GM18526 (cell line): ENCODE results near the gene LTBP3.

ENCODE experiments used
- POLR2A ChIP-seq: IDR thresholded peaks from 3 replicates; pipeline ENCODE4 v1.6.1; 2011; ENCODE audit not compliant: insufficient read length; ENCODE audit errors: extremely low read depth

Gene LTBP3

DNA sequence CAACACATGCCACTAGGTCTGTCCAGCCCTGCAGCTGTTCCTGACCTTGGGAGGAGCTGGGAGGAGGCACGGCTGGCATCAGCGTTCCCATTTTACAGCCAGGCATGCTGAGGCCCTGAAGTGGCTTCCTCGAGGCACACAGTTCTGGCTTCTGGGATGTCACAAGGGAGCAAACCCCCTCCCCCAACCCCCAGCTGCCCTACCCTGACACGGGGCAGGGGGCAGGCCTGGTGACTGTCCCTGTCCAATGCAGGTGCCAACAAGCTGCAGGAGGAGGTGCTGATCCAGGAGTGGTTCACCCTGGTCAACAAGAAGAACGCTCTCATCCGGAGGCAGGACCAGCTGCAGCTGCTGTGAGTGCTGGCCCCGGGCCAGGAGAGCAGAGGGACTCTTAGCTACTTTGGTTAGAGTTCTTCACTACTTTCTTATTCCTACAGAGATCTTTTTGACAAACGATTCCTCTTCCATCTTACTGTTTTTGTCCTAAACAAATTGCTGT, 32.1 kb upstream of the LTBP3 start:
- no peak for TF ChIP-seq POLR2A

DNA sequence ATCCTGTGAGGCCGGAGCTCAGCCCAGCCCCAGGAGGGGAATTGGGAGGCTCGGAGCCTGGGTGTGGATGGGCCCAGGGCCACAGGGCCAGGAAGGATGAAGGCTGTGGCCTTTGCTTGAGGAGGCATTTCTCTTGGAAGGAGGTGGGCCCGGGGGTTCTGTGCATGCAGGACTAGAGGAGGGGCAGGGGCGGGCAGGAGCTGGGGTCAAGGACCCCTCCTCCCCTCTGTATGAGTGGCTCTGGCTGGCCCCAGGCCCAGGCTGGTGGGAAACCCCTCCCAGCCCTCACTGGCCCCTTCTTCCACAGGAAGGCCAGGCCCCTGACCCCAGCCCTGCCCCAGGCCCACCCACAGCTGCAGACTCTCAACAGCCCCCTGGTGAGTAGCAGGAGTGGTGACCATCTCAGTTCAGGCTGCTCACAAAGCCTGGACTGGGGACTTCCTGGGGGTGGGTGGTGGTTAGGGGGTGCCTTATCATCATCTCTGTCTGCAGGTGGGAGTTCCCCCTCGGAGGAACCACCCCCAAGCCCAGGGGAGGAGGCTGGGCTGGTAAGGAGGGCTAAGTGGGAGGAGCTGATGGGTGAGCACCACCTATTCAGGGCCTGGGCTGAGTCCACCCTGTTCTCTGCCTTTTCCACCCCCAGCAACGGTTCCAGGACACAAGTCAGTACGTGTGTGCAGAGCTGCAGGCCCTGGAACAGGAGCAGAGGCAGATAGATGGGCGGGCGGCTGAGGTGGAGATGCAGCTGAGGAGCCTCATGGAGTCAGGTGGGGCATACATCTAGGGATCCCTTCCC, 31.5 kb upstream of the LTBP3 start:
- TF ChIP-seq POLR2A: no peak

DNA sequence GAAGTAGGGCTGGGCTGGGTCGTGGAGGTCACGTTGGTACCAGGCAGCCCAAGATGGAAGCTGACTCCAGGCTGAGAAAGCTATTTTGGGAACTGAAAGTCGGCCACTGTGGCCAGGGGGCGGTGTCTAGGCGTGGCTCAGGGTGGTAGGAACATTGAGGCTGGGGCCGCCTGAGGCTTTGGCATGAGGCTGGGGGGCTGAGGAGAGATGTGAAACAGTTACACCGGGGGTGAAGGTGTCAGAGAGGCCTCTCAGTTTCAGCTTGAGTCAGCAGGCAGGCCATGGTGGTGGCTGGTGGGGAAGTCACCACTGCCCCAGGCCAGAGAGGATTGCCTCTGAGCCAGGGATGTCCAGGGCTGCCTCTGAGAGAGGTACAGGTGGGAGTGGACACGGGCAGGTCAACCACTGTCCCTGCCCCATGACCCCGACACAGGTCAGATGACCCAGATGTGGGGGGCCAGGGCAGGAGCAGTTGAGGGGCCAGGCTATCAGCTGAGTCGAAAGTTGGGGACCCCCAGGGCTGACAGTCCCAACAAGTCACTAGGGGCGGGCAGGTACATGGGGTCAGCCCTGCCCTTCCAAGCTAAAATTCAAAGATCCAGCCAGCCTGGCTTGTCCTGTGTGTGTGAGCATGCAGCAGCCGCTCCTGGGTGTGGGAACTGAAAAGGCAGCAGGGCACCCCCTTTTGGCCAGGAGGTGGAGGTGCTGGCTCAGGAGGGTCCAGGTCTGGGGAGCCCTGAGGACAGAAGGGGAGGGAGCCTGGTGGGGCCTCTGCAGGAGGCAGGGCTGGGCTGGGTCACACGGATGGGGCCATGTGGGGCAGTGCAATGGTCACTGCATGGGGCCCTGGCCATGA, 30.3 kb upstream of the LTBP3 start:
- TF ChIP-seq POLR2A: peak; percentile 24

DNA sequence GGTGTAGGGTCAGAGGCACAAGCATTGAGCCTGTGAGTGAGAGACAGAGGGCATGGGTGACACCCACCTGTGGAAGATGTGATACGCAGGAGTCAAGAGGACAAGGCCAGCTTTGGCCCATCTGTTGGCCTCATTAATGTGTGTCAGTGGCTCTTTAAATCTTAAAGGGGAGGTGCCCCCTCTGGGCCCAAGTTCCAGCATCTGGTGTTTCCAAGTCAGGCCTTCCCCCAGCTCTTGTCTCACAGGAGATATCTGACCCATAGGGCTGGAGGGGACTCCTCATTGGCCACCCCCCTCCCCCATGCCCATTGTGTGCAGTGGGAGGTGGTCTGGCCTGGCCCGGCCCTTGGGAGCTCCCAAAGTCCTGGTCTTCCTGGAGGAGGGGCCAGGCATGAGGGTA, 28.5 kb upstream of the LTBP3 start:
- no peak for TF ChIP-seq POLR2A

DNA sequence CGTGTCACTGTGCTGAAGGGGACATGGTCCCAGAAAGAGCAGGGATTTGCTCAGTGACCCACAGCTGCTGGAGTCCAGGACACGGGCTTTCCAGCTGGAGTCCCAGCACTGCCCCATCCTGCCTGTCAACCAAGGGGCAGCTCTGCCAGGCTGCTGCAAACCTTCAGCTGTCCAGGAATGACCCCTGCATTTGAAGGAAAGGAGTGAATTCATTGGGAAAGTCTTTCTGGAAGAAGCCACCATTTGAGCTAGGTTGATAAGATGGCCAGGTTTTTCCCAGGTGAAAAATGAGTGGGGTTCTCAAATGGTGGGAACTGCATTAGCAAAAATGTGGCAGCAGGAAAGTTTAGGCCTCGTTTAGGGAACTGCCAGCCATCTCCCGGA, 28.1 kb upstream of the LTBP3 start:
- no peak for TF ChIP-seq POLR2A

DNA sequence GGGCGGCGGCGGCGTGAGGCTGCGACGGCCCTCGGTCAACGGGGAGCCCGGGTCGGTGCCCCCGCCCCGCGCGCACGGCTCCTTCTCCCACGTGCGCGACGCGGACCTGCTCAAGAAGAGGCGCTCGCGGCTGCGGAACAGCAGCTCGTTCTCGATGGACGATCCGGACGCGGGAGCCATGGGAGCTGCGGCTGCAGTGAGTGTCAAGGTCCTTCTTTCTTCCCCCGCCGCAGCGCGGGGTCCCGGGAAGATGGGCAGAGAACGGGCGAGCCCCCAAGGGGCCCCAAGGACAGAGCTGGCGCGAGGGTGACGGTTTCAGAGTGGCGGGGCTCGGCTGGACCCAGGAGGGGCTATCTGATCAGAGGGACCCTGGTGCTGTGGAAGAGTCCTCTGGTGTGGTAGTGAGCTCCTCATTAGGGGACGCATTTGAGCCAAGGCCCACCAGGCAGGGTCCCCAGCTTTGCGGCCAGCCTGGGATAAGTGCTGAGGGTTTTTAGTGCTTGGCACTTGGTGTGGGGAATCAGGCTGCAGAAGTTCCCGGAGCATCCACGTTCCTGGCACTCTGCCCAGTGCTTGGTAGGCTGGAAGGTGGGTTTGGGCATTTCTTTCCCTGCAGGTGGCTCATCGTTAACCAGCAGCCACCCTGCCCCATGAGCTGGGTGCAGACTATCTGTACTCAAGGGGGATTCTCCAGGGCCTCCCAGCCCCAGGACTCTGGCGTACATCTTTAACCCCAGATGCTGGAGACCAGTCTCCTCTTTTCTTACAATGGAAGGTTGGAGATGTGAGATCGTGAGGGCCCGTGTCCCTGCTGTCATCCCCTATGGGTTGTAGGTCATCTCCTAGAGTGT, 27.5 kb upstream of the LTBP3 start:
- TF ChIP-seq POLR2A: no peak

DNA sequence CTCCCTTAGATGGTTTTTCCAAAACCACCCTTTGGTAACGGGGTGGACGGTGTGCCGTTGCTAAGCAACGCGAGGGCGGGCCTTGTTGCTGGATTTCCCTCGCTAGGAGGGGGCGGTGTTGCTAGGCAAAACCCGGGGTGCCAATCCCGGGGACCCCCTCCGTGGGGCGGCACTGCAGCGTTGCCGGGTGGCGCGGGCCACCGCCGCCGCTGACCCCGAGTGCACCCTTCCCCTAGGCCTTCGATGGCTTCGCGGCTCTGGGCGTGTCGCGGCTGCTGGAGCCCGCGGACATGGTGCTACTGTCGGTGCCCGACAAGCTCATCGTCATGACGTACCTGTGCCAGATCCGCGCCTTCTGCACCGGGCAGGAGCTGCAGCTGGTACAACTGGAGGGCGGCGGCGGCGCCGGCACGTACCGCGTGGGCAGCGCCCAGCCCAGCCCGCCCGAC, 26.6 kb upstream of the LTBP3 start:
- TF ChIP-seq POLR2A: no peak

DNA sequence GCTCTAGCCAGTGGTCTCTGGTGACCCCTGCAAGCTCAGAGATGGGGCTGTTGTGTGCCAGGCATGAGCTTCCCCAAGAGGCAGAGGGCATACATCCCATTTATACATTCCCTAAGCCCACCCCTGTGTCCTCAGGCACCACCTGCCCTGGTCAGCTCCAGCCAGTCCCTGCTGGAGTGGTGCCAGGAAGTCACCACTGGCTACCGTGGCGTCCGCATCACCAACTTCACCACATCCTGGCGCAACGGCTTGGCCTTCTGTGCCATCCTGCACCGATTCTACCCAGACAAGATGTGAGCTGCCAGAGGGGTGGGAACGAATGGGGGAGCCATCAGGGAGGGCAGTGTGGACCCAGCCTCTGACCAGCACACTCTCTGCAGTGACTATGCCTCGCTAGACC, 25.9 kb upstream of the LTBP3 start:
- TF ChIP-seq POLR2A: no peak

DNA sequence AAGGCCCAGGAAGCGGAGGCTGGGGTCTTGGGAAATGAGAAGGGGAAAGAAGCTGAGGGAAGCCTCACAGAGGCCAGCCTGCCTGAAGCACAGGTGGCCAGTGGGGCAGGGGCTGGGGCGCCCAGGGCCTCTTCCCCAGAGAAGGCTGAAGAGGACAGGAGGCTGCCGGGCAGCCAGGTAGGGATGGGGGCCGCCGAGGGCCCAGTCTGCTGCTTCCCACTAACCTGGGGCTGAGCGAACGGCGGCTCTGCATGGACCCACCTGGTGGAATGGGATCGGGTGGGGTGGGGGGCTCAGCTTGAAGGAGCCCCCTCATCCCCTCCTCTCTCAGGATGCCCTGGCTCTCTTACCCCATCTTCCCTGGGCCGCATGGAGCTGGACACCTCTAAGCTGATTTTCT, 25.4 kb upstream of the LTBP3 start:
- TF ChIP-seq POLR2A: no peak

DNA sequence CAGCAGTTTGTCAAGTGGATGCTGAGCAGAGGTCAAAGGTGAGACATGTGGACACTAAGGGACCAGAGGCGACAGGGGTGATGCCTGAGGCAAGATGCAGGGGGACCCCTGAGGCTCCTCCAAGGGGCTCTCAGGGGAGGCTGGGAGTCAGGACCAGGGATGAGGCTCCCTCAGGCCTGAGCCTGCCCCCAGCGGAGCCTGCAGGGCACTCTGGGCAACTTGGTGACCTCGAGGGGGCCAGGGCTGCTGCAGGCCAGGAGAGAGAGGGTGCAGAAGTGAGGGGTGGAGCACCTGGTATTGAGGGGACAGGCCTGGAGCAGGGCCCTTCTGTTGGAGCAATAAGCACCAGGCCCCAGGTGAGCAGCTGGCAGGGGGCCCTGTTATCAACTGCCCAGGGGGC, 23.8 kb upstream of the LTBP3 start:
- TF ChIP-seq POLR2A: no peak

DNA sequence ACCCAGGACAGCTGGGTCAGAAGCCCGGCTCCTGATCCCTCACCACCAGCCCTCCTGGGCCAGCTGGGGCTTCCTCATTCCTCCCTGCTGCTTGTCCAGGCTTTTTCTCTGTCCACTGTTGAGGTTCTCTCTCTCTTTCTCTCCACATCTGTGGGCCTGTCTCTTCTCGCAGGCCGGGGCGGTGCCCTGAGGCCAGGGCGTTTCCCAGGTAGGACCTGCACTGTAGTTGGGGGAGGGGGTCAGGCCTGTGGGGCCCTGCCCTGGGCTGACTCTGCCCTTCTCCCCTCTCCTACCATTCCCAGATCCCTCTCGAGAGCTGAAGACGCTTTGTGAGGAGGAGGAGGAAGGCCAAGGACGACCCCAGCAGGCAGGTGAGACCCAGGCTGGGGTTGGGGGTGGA, 22.6 kb upstream of the LTBP3 start:
- TF ChIP-seq POLR2A: no peak

DNA sequence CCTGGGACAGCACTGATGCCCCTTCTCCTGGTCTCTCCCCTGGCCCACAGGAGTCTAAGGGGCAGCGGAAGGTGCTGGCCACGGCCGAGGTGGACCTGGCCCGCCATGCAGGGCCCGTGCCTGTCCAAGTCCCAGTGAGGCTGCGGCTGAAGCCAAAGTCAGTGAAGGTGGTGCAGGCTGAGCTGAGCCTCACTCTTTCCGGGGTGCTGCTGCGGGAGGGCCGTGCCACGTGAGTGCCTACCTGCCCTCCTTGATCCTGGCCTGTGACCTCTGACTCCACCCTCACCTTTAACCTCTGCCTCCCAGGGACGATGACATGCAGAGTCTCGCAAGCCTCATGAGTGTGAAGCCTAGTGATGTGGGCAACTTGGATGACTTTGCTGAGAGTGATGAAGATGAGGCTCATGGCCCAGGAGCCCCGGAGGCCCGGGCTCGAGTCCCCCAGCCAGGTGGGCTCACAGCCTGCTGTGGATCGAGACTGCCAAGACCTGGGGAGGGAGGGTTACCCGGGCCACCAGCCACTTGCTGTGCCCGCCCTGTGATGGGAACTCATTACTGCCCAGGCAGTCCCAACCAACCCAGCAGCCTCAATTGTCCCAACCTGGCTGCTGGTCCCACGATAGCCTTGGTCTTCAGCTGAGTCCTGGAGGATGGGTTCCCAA, 22.0 kb upstream of the LTBP3 start:
- TF ChIP-seq POLR2A: no peak

DNA sequence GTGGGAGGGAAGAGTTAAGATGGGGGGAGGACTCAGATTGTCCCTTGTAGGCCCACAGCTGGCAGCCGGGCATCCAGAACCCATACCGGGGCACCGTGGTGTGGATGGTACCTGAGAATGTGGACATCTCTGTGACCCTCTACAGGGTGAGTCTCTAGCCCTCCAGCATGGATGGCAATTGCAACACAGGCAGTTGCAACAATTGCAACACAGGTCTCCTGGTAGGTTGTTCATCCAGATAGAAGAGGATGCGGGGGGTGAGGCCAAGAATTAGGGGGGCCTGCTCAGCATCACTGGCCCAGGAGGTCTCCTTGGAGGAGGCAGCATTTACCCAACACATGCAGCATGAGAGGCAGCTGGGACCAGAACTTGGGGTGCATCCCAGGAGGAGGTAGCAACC, 21.1 kb upstream of the LTBP3 start:
- TF ChIP-seq POLR2A: no peak

DNA sequence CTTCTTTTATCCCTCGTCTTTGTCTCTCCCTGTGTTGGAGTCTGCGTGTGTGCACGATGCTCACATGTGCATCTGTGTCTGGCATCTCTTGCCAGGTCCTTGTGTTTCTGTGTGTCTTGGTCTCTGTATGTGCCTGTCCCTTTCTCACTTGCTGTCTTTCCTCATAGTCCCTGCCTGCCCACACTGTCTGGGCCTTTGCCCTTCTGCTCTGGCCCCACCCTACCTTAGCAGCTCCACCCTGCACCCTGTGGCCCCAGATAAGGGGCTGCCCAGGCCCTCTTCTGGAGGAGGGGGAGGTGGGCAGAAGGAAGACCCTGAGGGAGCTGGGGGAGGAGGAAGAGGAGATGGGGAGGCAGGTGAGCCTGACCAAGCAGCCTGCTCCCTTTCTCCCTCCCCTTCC, 20.5 kb upstream of the LTBP3 start:
- no peak for TF ChIP-seq POLR2A

DNA sequence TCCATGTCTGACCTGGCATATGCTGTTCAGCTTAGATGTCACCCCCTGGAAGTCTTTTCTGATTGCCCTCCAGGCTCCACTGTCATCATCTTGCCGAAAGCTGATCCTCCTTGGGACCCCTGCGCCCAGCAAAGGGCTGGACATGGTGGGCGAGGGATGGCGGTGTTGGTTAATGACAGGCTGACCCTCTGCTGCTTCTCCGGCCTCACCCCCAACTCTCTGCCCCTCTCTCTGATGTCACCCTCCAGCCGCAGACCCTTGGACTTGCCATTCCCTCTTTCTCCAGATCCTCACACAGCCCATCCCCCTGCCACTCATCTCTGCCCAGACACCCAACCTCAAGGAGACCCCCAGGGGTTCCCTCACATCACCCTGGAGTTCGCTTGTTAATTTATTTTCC, 20.0 kb upstream of the LTBP3 start:
- no peak for TF ChIP-seq POLR2A

DNA sequence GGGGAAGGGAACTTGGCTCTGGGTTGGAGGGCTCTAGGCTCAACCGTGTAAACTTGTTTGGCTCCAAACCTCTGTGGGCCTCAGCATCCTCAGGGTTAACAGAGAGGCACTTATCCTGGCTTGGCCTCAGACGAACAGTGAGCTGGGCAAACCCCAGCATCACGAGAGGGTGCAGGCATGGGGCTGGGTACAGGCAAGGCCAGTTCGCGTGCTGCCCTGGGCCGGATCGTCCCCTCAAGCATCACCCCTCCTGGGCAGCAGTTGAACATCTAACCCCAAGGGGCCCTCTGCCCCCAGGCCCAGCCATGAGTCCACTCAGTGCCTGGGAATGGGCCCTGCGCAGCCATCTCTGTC, 19.6 kb upstream of the LTBP3 start:
- no peak for TF ChIP-seq POLR2A
